HFFc6 (cell line): ENCODE measurements around the gene BRME1. TPM values are rescaled to one million over a fixed set of nuclear protein-coding genes. Genes with fewer than 3 reads are reported as not detected.

Source experiments
- DNase-seq: peaks from one replicate; pipeline ENCODE4 v3.0.0-alpha.2; 2018
- H3K27ac Mint-ChIP-seq: 2 replicates; pipeline ENCODE4 v1.8.0; 2020; ENCODE audit warnings: mild to moderate bottlenecking, mixed read lengths
- H3K27me3 Mint-ChIP-seq: 2 replicates; pipeline ENCODE4 v1.8.0; 2021; ENCODE audit warnings: mild to moderate bottlenecking, moderate library complexity, mixed read lengths; ENCODE audit not compliant: insufficient read depth
- H3K36me3 Mint-ChIP-seq: 2 replicates; pipeline ENCODE4 v1.8.0; 2021; ENCODE audit warnings: low read depth, mixed read lengths
- H3K4me1 Mint-ChIP-seq: 2 replicates; pipeline ENCODE4 v1.8.0; 2020; ENCODE audit warnings: low read depth, mixed read lengths
- H3K4me3 Mint-ChIP-seq: 2 replicates; pipeline ENCODE4 v1.8.0; 2020; ENCODE audit warnings: mild to moderate bottlenecking, moderate library complexity, mixed read lengths
- H3K9me3 Mint-ChIP-seq: 2 replicates; pipeline ENCODE4 v1.8.0; 2020; ENCODE audit warnings: mild to moderate bottlenecking, mixed read lengths
- long read RNA-seq: library from polyadenylated mRNA; unstranded; transcript quantifications from one replicate; pipeline ENCODE4 v2.0.0, GENCODE V29; 2019
- total RNA-seq, 6 experiments: library from RNA; stranded (reverse); fragmentation: NEBNext Ultra II Directional; extraction: Animal tissue kit (Norgen Biotek cat#: 25700); gene quantifications; 2 replicates in 1 of 6; 3 replicates in 5 of 6; pipeline ENCODE4 v1.2.3, GENCODE V29; 2021
- TF ChIP-seq, protein P1 (sequence below): fragments of 200-600 bp; sonication (generic); IDR thresholded peaks from 2 replicates; pipeline ENCODE4 v1.5.0; 2021; ENCODE audit warnings: antibody characterized with exemption, mild to moderate bottlenecking

BRME1 gene
- under 1 TPM; 0.37 to 0.67 (median 0.55) TPM for total RNA-seq
- long read RNA-seq, result 0 reads

DNA sequence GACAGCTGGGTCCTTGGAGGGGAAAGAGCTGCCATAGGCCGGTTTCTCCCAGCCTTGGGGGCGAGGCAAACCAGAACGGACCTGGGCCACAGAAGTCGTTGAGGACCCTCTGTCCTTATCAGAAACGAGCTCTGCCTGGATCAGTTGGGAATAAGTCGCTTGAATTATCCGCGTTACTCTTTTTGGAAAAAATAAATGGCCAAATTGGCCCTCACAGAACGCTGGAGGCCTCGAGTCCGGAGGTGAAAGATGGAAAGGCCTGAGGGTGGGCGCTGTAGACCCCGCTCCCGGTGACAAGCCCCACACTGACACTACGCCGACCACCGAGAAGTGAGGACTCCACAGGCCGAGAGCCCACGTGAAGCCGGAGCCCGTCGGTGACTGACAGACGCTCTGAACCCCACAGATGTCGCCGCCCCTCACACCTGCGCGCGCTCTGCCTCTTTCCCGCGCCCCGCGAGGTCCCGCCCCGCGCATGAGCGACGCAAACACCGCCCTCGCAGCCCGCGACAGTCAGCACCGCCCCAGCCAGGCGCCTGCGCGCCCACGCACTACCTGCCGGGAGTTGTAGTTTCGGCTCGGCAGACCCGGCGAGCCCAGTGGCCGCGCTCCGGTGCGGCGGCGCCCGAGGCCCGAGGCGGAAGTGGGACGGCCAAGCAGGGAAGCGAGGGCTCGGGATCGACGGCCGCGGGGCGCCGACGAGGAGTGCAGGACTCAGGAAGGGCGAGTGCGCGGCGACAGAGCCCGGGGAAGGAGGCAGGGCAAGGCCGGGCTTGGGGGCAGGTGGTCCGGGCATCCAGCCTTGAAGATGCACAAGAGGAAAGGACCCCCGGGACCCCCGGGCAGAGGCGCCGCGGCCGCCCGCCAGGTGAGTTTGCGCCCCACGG lies at the start of gene BRME1, which contains the start of gene CC2D1A:
BRME1 (minus strand) TSS at position 484 of the 887 bp plus-strand sequence. CDS start 1,225 bp downstream, outside the sequence.
CC2D1A (plus strand) TSS at position 568 of the 887 bp plus-strand sequence; CDS start at position 809, 241 bp downstream.
- H3K36me3 Mint-ChIP-seq, result no peaks in the 10 kb centered on the region; the same call in 1 of the 2 replicates

DNA sequence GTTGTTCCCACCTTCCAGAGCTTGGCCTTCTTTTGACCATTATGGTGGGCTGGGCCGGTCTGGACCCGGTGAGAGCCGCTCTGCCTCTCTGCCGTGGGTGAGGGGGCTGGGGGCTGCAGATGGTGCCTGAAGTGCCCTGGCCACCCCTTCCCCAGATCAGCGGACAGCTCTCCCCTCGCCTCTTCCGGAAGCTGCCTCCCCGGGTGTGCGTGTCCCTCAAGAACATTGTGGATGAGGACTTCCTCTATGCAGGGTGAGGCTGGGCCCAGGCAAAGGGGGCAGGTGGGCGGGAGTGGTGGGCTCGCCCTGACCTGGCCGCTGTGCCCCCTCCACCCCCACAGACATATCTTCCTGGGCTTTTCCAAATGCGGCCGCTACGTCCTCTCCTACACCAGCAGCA lies 48.3 kb upstream of the BRME1 start:
- DNase-seq, result no peak
- Mint-ChIP-seq H3K4me3 (peak overlapping the region; percentile 93; the same call in 1 of the 2 replicates), H3K4me1 (peaks cover 16% of the 10 kb centered on the region), H3K36me3 (peaks cover 5% of the 10 kb centered on the region; the same call in 1 of the 2 replicates), H3K9me3 (no peaks in the 10 kb centered on the region), H3K27me3 (no peaks in the 10 kb centered on the region; the same call in 1 of the 2 replicates), H3K27ac (no peak overlapping the region)
- TF ChIP-seq, protein P1, sequence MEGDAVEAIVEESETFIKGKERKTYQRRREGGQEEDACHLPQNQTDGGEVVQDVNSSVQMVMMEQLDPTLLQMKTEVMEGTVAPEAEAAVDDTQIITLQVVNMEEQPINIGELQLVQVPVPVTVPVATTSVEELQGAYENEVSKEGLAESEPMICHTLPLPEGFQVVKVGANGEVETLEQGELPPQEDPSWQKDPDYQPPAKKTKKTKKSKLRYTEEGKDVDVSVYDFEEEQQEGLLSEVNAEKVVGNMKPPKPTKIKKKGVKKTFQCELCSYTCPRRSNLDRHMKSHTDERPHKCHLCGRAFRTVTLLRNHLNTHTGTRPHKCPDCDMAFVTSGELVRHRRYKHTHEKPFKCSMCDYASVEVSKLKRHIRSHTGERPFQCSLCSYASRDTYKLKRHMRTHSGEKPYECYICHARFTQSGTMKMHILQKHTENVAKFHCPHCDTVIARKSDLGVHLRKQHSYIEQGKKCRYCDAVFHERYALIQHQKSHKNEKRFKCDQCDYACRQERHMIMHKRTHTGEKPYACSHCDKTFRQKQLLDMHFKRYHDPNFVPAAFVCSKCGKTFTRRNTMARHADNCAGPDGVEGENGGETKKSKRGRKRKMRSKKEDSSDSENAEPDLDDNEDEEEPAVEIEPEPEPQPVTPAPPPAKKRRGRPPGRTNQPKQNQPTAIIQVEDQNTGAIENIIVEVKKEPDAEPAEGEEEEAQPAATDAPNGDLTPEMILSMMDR, result no peak

More for the DNA sequence above, at the start of gene BRME1, which contains the start of gene CC2D1A:
- TF ChIP-seq, protein P1, result no peak
- peaks cover 13% of the 10 kb centered on the region; the same call in 1 of the 2 replicates for H3K4me1 Mint-ChIP-seq
- peak within 1 kb of the TSS; percentile 86 for H3K4me3 Mint-ChIP-seq
- DNase-seq, result peak; percentile 79
- H3K9me3 Mint-ChIP-seq, result no peaks in the 10 kb centered on the region
- H3K27ac Mint-ChIP-seq, result peak within 1 kb of the TSS; percentile 16; the same call in 1 of the 2 replicates
- H3K27me3 Mint-ChIP-seq, result no peaks in the 10 kb centered on the region

DNA sequence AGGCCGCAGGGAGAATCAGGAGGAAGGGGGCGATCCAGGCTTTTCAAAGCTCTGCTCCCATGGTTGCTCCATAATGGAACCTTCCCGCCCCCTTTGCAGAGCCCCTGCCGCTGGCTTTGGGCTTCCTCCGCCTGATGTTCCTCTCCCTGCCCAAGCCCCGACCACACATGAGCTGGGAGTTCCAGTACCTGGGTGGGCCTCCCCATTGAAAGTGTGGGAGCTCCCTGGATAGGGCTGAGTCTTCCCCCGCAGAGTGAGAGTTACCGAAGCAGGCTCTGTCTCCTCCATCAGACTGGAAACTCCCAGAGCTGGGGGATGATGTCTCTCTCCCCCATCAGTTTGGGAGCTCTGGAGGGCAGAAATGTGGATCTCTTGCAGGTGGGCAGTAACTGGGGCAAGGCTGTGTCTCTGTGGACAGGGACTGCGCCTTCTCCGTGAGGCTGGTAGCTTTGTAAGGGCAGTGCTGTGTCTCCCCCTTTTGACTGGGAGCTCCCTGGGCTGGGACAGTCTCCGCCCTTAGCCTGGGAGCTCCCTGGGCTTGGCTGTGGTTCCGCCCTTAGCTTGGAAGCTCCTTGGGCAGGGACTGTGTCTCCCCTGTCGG lies 47.1 kb upstream of the BRME1 start:
- TF ChIP-seq, protein P1, result peak; percentile 9; the same call in 1 of the 2 replicates
- Mint-ChIP-seq H3K4me1 (peaks cover 16% of the 10 kb centered on the region), H3K4me3 (peak overlapping the region; percentile 93), H3K27me3 (no peaks in the 10 kb centered on the region), H3K27ac (peak overlapping the region; percentile 72), H3K36me3 (peaks cover 1% of the 10 kb centered on the region; the same call in 1 of the 2 replicates), H3K9me3 (no peaks in the 10 kb centered on the region)
- DNase-seq, result peak; percentile 58

DNA sequence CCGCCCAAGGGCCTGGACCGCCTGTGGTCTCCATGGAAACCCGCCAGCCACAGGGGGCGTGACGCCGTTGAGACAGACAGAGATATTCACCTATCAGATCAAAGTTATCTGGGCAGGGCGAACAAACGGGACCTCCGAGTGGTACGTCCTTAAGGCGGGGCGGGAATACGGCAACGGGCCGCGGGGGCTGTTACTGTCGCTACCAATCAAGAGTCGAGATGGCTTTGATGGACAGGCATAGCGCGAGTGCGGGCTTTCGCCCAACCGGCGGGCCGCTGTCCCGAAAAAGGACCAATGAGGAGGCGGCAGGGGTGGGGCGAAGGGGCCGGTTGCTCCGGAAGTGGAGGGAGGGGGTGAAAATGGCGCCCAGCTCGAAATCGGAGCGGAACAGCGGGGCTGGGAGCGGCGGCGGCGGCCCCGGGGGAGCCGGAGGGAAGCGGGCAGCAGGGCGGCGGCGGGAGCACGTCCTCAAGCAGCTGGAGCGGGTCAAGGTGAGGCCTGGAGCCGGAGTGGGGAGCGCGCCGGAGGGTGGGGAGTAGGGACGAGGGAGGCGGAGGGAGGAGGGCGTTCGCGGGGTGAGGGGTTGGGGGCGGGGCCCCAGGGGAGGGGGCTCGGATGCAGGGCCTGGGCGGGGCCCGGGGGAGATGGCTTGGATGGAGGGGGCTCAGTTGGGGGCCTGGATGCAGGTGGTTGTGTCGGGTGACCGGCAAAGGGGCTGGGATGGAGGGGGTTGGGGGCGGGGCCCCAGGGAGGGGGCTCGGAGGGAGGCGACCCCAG lies 46.4 kb upstream of the BRME1 start, which contains the start of gene DCAF15:
DCAF15 (plus strand) TSS at position 356 of the 777 bp plus-strand sequence; CDS start at position 360, 4 bp downstream.
- Mint-ChIP-seq H3K27ac (peak within 1 kb of the TSS; percentile 79), H3K27me3 (no peaks in the 10 kb centered on the region), H3K4me3 (peak within 1 kb of the TSS; percentile 93), H3K36me3 (no peaks in the 10 kb centered on the region), H3K4me1 (peaks cover 16% of the 10 kb centered on the region), H3K9me3 (no peaks in the 10 kb centered on the region)
- peak; percentile 100 for DNase-seq
- TF ChIP-seq, protein P1, result peak; percentile 31

DNA sequence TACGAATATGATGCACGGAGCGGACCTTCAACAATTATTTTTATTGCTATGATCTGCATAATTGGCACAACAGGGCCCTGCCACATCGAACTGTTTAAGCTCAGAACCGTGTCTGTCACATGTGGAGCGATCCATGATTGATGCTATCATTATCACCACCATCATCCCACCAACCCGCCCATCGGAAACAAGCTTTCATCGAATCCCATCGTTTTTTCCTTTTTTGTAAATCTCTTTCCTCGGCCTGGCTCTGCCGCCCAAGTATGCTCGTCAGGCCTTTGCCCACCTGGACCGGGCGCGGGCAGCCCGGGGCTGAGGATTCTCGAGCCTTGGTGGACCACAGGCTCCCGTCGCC lies 45.9 kb upstream of the BRME1 start:
- no peaks in the 10 kb centered on the region for H3K27me3 Mint-ChIP-seq
- H3K4me3 Mint-ChIP-seq, result peak overlapping the region; percentile 93
- no peaks in the 10 kb centered on the region for H3K9me3 Mint-ChIP-seq
- DNase-seq, result no peak
- TF ChIP-seq, protein P1, result no peak
- H3K27ac Mint-ChIP-seq, result peak overlapping the region; percentile 79
- peaks cover 16% of the 10 kb centered on the region for H3K4me1 Mint-ChIP-seq
- no peaks in the 10 kb centered on the region for H3K36me3 Mint-ChIP-seq
